HL-60 (cell line): ENCODE measurements around the gene LTB4R2.

ENCODE experiments used
- DNase-seq, 2 experiments: peaks; one replicate each; pipeline ENCODE4 v3.0.0-alpha.2; 2010 to 2020; ENCODE audit warnings: low read depth in 1 of 2, low spot score in 1 of 2
- H3K27ac ChIP-seq: fragments of 250-450 bp; sonication (Bioruptor Pico); replicated peaks from 2 replicates; pipeline ENCODE4 v1.5.1; 2020; ENCODE audit warnings: mild to moderate bottlenecking, moderate library complexity
- H3K27me3 ChIP-seq: fragments of 250-450 bp; sonication (Bioruptor Pico); 2 replicates; pipeline ENCODE4 v1.5.1; 2021; ENCODE audit warnings: mild to moderate bottlenecking, moderate library complexity; ENCODE audit not compliant: insufficient read depth, poor library complexity, severe bottlenecking
- H3K4me3 ChIP-seq: replicated peaks from 2 replicates; pipeline ENCODE4 v1.5.1; 2011; ENCODE audit warnings: mild to moderate bottlenecking, control low read depth, low read length; ENCODE audit not compliant: insufficient read depth
- GABPA ChIP-seq: IDR thresholded peaks from 2 replicates; pipeline ENCODE4 v1.6.1; 2012; ENCODE audit warnings: low read depth
- POLR2AphosphoS5 ChIP-seq: IDR thresholded peaks from 2 replicates; pipeline ENCODE4 v1.6.1; 2012; ENCODE audit warnings: low read depth
- SPI1 ChIP-seq: IDR thresholded peaks from 2 replicates; pipeline ENCODE4 v1.6.1; 2012; ENCODE audit warnings: low read depth, mild to moderate bottlenecking, borderline replicate concordance
- TF ChIP-seq, protein P1 (sequence below): IDR thresholded peaks from 2 replicates; pipeline ENCODE4 v1.6.1; 2012; ENCODE audit warnings: low read depth; ENCODE audit not compliant: insufficient replicate concordance
- TF ChIP-seq, protein P2 (sequence below): IDR thresholded peaks from one replicate; pipeline ENCODE4 v1.5.1; 2011; ENCODE audit warnings: low read length, control low read depth, inconsistent platforms; ENCODE audit not compliant: insufficient read depth

LTB4R2 gene

DNA sequence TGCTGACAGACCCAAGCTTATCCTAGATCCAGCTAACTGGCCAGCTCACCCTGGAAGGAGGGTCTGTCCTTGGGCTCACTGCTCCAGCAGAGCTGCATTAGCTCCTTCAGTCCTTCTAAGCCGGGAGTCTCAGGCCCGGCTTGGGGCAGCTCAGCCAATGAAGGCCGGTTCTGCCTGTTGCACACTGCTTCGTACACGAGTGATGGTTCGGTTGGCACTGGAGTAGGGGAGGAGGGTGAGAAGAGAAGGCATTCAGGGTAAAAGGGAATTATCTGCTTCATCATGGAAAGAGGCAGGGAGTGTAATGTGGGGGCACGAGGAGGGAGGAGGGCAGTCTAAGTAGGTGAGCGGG lies 27.9 kb downstream of the LTB4R2 start:
- Histone ChIP-seq H3K27ac (no peak overlapping the region), H3K27me3 (peaks cover 8% of the 10 kb centered on the region), H3K4me3 (no peak overlapping the region)
- no peak for DNase-seq
- TF ChIP-seq, protein P1, sequence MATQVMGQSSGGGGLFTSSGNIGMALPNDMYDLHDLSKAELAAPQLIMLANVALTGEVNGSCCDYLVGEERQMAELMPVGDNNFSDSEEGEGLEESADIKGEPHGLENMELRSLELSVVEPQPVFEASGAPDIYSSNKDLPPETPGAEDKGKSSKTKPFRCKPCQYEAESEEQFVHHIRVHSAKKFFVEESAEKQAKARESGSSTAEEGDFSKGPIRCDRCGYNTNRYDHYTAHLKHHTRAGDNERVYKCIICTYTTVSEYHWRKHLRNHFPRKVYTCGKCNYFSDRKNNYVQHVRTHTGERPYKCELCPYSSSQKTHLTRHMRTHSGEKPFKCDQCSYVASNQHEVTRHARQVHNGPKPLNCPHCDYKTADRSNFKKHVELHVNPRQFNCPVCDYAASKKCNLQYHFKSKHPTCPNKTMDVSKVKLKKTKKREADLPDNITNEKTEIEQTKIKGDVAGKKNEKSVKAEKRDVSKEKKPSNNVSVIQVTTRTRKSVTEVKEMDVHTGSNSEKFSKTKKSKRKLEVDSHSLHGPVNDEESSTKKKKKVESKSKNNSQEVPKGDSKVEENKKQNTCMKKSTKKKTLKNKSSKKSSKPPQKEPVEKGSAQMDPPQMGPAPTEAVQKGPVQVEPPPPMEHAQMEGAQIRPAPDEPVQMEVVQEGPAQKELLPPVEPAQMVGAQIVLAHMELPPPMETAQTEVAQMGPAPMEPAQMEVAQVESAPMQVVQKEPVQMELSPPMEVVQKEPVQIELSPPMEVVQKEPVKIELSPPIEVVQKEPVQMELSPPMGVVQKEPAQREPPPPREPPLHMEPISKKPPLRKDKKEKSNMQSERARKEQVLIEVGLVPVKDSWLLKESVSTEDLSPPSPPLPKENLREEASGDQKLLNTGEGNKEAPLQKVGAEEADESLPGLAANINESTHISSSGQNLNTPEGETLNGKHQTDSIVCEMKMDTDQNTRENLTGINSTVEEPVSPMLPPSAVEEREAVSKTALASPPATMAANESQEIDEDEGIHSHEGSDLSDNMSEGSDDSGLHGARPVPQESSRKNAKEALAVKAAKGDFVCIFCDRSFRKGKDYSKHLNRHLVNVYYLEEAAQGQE, result no peak
- TF ChIP-seq SPI1, result no peak
- no peak for TF ChIP-seq POLR2AphosphoS5
- TF ChIP-seq, protein P2, sequence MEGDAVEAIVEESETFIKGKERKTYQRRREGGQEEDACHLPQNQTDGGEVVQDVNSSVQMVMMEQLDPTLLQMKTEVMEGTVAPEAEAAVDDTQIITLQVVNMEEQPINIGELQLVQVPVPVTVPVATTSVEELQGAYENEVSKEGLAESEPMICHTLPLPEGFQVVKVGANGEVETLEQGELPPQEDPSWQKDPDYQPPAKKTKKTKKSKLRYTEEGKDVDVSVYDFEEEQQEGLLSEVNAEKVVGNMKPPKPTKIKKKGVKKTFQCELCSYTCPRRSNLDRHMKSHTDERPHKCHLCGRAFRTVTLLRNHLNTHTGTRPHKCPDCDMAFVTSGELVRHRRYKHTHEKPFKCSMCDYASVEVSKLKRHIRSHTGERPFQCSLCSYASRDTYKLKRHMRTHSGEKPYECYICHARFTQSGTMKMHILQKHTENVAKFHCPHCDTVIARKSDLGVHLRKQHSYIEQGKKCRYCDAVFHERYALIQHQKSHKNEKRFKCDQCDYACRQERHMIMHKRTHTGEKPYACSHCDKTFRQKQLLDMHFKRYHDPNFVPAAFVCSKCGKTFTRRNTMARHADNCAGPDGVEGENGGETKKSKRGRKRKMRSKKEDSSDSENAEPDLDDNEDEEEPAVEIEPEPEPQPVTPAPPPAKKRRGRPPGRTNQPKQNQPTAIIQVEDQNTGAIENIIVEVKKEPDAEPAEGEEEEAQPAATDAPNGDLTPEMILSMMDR, result no peak
- TF ChIP-seq GABPA, result no peak

GRCh38 chr14:24338843-24339242 lies 28.9 kb downstream of the LTB4R2 start:
- no peak overlapping the region for H3K27ac ChIP-seq
- no peak for DNase-seq
- TF ChIP-seq, protein P2, result no peak
- TF ChIP-seq GABPA (no peak), SPI1 (no peak), POLR2AphosphoS5 (no peak)
- TF ChIP-seq, protein P1, result no peak
- peaks cover 8% of the 10 kb centered on the region for H3K27me3 ChIP-seq
- peak overlapping the region; percentile 46 for H3K4me3 ChIP-seq

- peak in 1 of 2 experiments; percentile 70 for DNase-seq
These were observed 29.6 kb downstream of the LTB4R2 start, which contains the start of gene RIPK3 for GRCh38 chr14:24339284-24340151. Gene RIPK3, minus strand, starts transcription at chr14:24339991. Its CDS starts 165 bp downstream, at chr14:24339826.

More at GRCh38 chr14:24339284-24340151, 29.6 kb downstream of the LTB4R2 start, which contains the start of gene RIPK3:
- Histone ChIP-seq H3K27me3 (peaks cover 6% of the 10 kb centered on the region), H3K4me3 (peak within 1 kb of the TSS; percentile 46), H3K27ac (peak within 1 kb of the TSS; percentile 36)
- TF ChIP-seq, protein P2, result no peak
- TF ChIP-seq POLR2AphosphoS5, result no peak
- TF ChIP-seq SPI1, result no peak
- TF ChIP-seq, protein P1, result no peak
